GM12891 (cell line): ENCODE measurements around the gene PLEKHO1.
A peak's percentile ranks its signal among the peaks of the same experiment; 100 is the strongest.

Experiments used
- PAX5 ChIP-seq: IDR thresholded peaks from 2 replicates; pipeline ENCODE4 v1.6.1; 2011; ENCODE audit warnings: low read length, moderate library complexity, mild to moderate bottlenecking; ENCODE audit not compliant: insufficient read depth, severe bottlenecking
- POLR2A ChIP-seq: IDR thresholded peaks from 2 replicates; pipeline ENCODE4 v1.6.1; 2011; ENCODE audit warnings: low read depth, low read length, control low read depth
- POLR2AphosphoS5 ChIP-seq: IDR thresholded peaks from 2 replicates; pipeline ENCODE4 v1.6.1; 2011; ENCODE audit warnings: low read depth, low read length, control low read depth
- SPI1 ChIP-seq: IDR thresholded peaks from 2 replicates; pipeline ENCODE4 v1.6.1; 2011; ENCODE audit warnings: low read depth, low read length, control low read depth
- TAF1 ChIP-seq: IDR thresholded peaks from 2 replicates; pipeline ENCODE4 v1.6.1; 2011; ENCODE audit warnings: low read depth, low read length, control low read depth

DNA sequence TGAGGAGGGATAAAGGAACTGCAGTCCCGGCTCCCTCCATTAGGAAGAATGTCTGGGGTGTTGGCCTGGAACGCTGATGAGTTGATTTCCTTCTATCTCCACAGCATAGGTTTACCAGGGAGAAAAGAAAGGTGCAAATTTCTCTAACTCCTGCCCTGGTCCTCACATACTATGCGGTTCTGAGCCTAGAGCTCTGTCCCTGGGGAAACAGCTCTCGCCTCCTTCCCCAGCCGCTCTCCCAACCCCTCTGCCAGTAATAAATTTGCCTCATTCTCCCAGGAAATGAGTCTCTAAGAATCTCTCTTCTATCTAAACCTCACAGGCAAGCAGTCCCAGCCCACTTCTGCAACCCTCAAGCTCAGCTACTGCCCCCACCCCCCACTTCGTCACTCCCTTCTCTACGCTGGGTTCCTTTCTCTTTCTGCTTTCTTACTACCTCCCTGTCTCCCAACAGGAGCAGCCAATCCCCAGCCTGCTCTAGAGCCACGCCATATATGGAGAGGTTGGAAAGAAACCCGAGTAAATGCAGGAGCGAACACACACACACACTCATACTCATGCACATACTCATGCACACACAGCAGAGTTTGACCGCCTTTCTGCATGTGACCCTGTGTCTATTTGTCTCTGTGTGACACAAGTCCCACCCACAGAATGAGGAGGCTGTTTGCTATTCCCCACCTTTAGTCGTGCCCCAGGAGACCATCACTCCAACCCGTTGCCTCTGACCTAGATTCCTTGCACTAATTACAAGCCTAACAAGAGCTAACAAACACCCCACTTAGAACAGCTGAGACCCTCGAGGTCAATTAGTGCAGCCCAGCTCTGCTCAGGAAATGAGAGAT is 13.4 kb downstream of the PLEKHO1 start:
- TF ChIP-seq POLR2AphosphoS5 (peak; percentile 84; the same call in 1 of the 2 replicates), POLR2A (peak; percentile 88), PAX5 (no peak), SPI1 (peak; percentile 39; the same call in 1 of the 2 replicates), TAF1 (peak; percentile 62; the same call in 1 of the 2 replicates)
